NOMO-1 (cell line): Measurements from ENCODE around the gene CCDC185.

Source experiments
- DNase-seq, 2 experiments: peaks; one replicate each; lab custom pipeline; 2025; ENCODE audit not compliant: unreplicated experiment in 2 of 2; lab: John Stamatoyannopoulos, UW

Gene CCDC185

GRCh38 chr1:223429313-223429731 is 36.1 kb downstream of the CCDC185 start:
- DNase-seq, result no peak

GRCh38 chr1:223429821-223430220 is 36.6 kb downstream of the CCDC185 start:
- no peak for DNase-seq

- no peak for DNase-seq
Observed at GRCh38 chr1:223430236-223430635, 37.0 kb downstream of the CCDC185 start.

GRCh38 chr1:223437151-223437550 is 43.9 kb downstream of the CCDC185 start:
- DNase-seq, result no peak

GRCh38 chr1:223443397-223443796 is 50.2 kb downstream of the CCDC185 start:
- no peak for DNase-seq

- no peak for DNase-seq
Observed at GRCh38 chr1:223444411-223444810, 51.2 kb downstream of the CCDC185 start.
